ENCODE data around the gene NTNG1. TPM values are rescaled to one million over a fixed set of nuclear protein-coding genes. Genes with fewer than 3 reads are reported as not detected.

Gene NTNG1
- total RNA-seq, 2 donors from 2014 or later: 2.5 to 2.6 TPM

DNA sequence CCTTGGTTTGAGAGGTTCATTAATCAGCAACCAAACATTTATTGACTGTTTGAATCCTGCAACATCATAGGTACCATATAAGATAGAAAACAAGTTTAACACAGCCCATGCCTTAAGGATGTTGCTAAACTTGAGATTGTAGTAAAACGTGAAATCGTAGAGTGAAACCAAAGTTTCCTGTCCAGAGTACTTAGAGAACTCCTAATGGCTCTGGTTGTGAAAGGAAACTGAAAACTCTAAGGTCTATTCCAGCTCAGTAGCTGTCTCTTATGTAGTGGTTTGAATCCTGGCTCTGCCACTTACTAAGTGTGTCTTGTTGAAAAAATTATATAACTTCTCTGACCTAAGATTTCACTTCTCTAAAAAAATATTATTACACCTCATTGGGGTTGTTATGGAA, 310.9 kb downstream of the NTNG1 start:
- H3K4me1 ChIP-seq (ENCODE audit: control insufficient read depth, insufficient read depth, low read length): no peaks in the 10 kb centered on the region
- H3K9me3 ChIP-seq (ENCODE audit: control insufficient read depth, low read length): peaks cover 5% of the 10 kb centered on the region
- H3K27ac ChIP-seq (ENCODE audit: low read depth, low read length): no peak overlapping the region
- WGBS, 2 experiments (ENCODE audit: insufficient coverage in 1 of 2, insufficient read length in 1 of 2): 92 to 100% methylated on average over 2 of the region's 2 CpGs
- no peaks in the 10 kb centered on the region for H3K36me3 ChIP-seq (ENCODE audit: control insufficient read depth, insufficient read depth, low read length)
- Mint-ChIP-seq H3K36me3 (ENCODE audit: low read depth) (no peaks in the 10 kb centered on the region), H3K27me3 (ENCODE audit: insufficient read depth) (no peaks in the 10 kb centered on the region), H3K9me3 (no peaks in the 10 kb centered on the region), H3K4me1 (peaks cover 10% of the 10 kb centered on the region), H3K27ac (no peak overlapping the region), H3K4me3 (no peak overlapping the region)
- no peak for TF ChIP-seq CTCF (conservative IDR thresholded peaks at IDR 0.05)
- H3K4me3 ChIP-seq (ENCODE audit: low read length): no peak overlapping the region
- DNase-seq: no peak
- no peaks in the 10 kb centered on the region for H3K27me3 ChIP-seq (ENCODE audit: control insufficient read depth, insufficient read depth, low read length, poor library complexity, severe bottlenecking)
- H3K9ac ChIP-seq (ENCODE audit: extremely low read depth, low read length, poor library complexity, severe bottlenecking): no peak overlapping the region

DNA sequence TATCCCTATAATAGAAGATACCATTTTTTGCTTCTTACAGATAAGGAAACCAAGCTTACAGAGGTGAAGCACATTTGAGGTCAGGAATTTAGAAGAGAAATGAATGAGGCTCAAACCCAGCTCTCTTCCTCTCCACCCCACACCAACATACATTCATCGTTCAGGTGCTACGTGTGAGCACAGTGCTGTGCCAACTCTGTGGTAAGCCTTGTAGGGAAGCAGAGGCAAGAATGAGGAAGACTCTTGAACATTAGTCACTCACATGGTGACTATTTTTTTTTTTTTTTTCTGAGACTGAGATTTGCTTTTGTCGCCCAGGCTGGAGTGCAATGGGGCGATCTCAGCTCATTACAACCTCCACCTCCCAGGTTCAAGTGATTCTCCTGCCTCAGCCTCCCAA, 314.0 kb downstream of the NTNG1 start:
- H3K36me3 ChIP-seq (ENCODE audit: control insufficient read depth, insufficient read depth, low read length): no peaks in the 10 kb centered on the region
- H3K27ac ChIP-seq (ENCODE audit: low read depth, low read length): no peak overlapping the region
- no peak for DNase-seq
- 85% methylated on average over 4 of the region's 4 CpGs; no CpG with 5 or more reads in 1 of the 2 experiments for WGBS, 2 experiments (ENCODE audit: insufficient coverage in 1 of 2, insufficient read length in 1 of 2)
- H3K9ac ChIP-seq (ENCODE audit: extremely low read depth, low read length, poor library complexity, severe bottlenecking): no peak overlapping the region
- H3K27ac Mint-ChIP-seq: no peak overlapping the region
- no peaks in the 10 kb centered on the region for H3K27me3 ChIP-seq (ENCODE audit: control insufficient read depth, insufficient read depth, low read length, poor library complexity, severe bottlenecking)
- no peaks in the 10 kb centered on the region for H3K4me1 ChIP-seq (ENCODE audit: control insufficient read depth, insufficient read depth, low read length)
- H3K4me3 ChIP-seq (ENCODE audit: low read length): no peak overlapping the region
- H3K4me1 Mint-ChIP-seq: peaks cover 6% of the 10 kb centered on the region
- no peak for TF ChIP-seq CTCF (conservative IDR thresholded peaks at IDR 0.05)
- H3K4me3 Mint-ChIP-seq: no peak overlapping the region
- H3K9me3 ChIP-seq (ENCODE audit: control insufficient read depth, low read length): peaks cover 5% of the 10 kb centered on the region
- no peaks in the 10 kb centered on the region for H3K36me3 Mint-ChIP-seq (ENCODE audit: low read depth)
- no peaks in the 10 kb centered on the region for H3K9me3 Mint-ChIP-seq
- no peaks in the 10 kb centered on the region for H3K27me3 Mint-ChIP-seq (ENCODE audit: insufficient read depth)

DNA sequence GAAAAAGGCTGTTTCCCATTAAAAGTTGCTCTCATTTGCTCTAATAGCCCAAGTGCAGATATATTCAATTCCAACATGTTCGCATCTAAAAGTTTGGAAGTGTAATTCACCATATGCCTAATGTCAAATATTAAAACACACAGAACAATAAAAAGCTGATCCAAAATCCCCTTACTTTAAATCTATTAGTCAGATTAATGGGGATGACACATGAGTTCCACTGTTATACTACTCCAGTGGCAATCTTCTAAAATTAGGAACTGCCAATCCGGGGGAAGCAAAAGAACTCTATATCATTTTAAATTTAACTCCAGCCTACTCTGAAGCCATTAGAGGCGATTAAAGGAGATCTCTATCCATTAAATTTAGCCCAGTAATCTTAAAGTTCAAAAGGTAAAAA, 317.1 kb downstream of the NTNG1 start:
- no peak overlapping the region for H3K27ac ChIP-seq (ENCODE audit: low read depth, low read length)
- no peaks in the 10 kb centered on the region for H3K4me1 ChIP-seq (ENCODE audit: control insufficient read depth, insufficient read depth, low read length)
- no peaks in the 10 kb centered on the region for H3K36me3 ChIP-seq (ENCODE audit: control insufficient read depth, insufficient read depth, low read length)
- no peaks in the 10 kb centered on the region for H3K36me3 Mint-ChIP-seq (ENCODE audit: low read depth)
- H3K4me1 Mint-ChIP-seq: peaks cover 6% of the 10 kb centered on the region
- no peaks in the 10 kb centered on the region for H3K27me3 ChIP-seq (ENCODE audit: control insufficient read depth, insufficient read depth, low read length, poor library complexity, severe bottlenecking)
- H3K9me3 ChIP-seq (ENCODE audit: control insufficient read depth, low read length): no peaks in the 10 kb centered on the region
- H3K27me3 Mint-ChIP-seq (ENCODE audit: insufficient read depth): no peaks in the 10 kb centered on the region
- H3K27ac Mint-ChIP-seq: no peak overlapping the region
- no peak for TF ChIP-seq CTCF (conservative IDR thresholded peaks at IDR 0.05)
- DNase-seq: no peak
- no peak overlapping the region for H3K9ac ChIP-seq (ENCODE audit: extremely low read depth, low read length, poor library complexity, severe bottlenecking)
- H3K4me3 Mint-ChIP-seq: no peak overlapping the region
- WGBS, 2 experiments (ENCODE audit: insufficient coverage in 1 of 2, insufficient read length in 1 of 2): 92 to 95% methylated on average over 2 to 3 of the region's 3 CpGs
- no peaks in the 10 kb centered on the region for H3K9me3 Mint-ChIP-seq
- no peak overlapping the region for H3K4me3 ChIP-seq (ENCODE audit: low read length)
